ENCODE measurements around the gene RYR2. TPM values are rescaled to one million over a fixed set of nuclear protein-coding genes. Genes with fewer than 3 reads are reported as not detected.

The RYR2 gene
- polyA plus RNA-seq, 2 of the 4 experiments (the other 2 are of a cell fraction) = 0.06 TPM; not detected in 1

- Histone ChIP-seq H3K27ac (no peak overlapping the region), H3K9me3 (no peaks in the 10 kb centered on the region), H3K4me3 (no peak overlapping the region), H3K4me1 (no peaks in the 10 kb centered on the region), H3K4me2 (no peak overlapping the region)
- TF ChIP-seq USF2 (IDR thresholded peaks at IDR 0.05) = no peak
- no peak for TF ChIP-seq E2F6 (IDR thresholded peaks at IDR 0.05; ENCODE audit: borderline replicate concordance, low read depth)
- no peak for TF ChIP-seq CBX8 (IDR thresholded peaks at IDR 0.05)
- no peak for TF ChIP-seq HES2 (IDR thresholded peaks at IDR 0.05)
- TF ChIP-seq RCOR1 (IDR thresholded peaks at IDR 0.05; ENCODE audit: low read depth, low read length) = no peak
- TF ChIP-seq CHD2 (IDR thresholded peaks at IDR 0.05; ENCODE audit: low read length, partially characterized antibody) = no peak
- no peak for TF ChIP-seq NPAS2 (CRISPR knock-in tag; IDR thresholded peaks at IDR 0.05; ENCODE audit: borderline replicate concordance)
- no peak for TF ChIP-seq HEYL (CRISPR knock-in tag; IDR thresholded peaks at IDR 0.05)
- TF ChIP-seq CTCF (IDR thresholded peaks at IDR 0.05) = no peak
- no peak for TF ChIP-seq MAFK (IDR thresholded peaks at IDR 0.05; ENCODE audit: partially characterized antibody)
- TF ChIP-seq EP300 (IDR thresholded peaks at IDR 0.05) = no peak
- no peak for TF ChIP-seq BHLHE40 (IDR thresholded peaks at IDR 0.05; ENCODE audit: low read depth, low read length)
- TF ChIP-seq CBX2 (IDR thresholded peaks at IDR 0.05; ENCODE audit: borderline replicate concordance, low read depth) = no peak
- TF ChIP-seq HDAC2 (IDR thresholded peaks at IDR 0.05) = no peak
- no peak for TF ChIP-seq CHD4 (IDR thresholded peaks at IDR 0.05; ENCODE audit: borderline replicate concordance)
- no peak for TF ChIP-seq PBX3 (IDR thresholded peaks at IDR 0.05)
- no peak for TF ChIP-seq REST (IDR thresholded peaks at IDR 0.05)
- TF ChIP-seq FOSL2 (IDR thresholded peaks at IDR 0.05) = no peak
- no peak for TF ChIP-seq FOSL2 (CRISPR knock-in tag; IDR thresholded peaks at IDR 0.05)
- TF ChIP-seq BCL3 (IDR thresholded peaks at IDR 0.05) = no peak
- WGBS (ENCODE audit: missing lambda C conversion rate) = 33% methylated on average over 3 of the region's 3 CpGs
- POLR2A ChIA-PET = no interaction called here
- no peak for DNase-seq (ENCODE audit: low read depth in 1 of 2, low spot score in 1 of 2)
- no peak for FAIRE-seq
- no peak for ATAC-seq
- CTCF ChIA-PET = interaction anchor here (1.4 kb wide), 1 partner anchor 20 kb away, joined by 3 read pairs; no protein-coding TSS in a partner anchor
Observed at GRCh38 chr1:237772009-237772408, 730.0 kb downstream of the RYR2 start.

Measured in A549 (cell line).